Fibroblast of skin of right biceps (primary cell): ENCODE results near the gene NEK1.

ENCODE experiments used
- DNase-seq: peaks from one replicate; pipeline ENCODE4 v3.0.0-alpha.2; 2013

NEK1 gene

DNA sequence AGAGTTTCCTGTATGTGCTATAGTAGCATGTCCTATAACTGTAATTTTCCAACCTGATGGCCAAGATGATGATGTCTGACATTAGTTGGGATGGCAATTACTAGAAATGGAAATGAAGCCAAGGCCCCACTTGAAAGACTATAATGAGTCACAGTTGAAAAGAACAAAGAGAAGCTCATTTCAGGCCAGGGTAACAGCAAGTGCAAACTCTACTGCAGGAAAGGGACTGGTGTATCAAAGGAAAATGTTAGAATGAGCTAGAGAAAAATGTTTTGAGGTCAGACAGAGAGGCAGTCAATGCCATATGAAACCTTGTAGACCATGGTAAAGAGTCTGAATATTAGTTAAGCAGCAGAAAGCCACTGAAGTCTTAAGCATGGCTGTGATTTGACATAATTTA lies 195.4 kb downstream of the NEK1 start:
- no peak for DNase-seq

DNA sequence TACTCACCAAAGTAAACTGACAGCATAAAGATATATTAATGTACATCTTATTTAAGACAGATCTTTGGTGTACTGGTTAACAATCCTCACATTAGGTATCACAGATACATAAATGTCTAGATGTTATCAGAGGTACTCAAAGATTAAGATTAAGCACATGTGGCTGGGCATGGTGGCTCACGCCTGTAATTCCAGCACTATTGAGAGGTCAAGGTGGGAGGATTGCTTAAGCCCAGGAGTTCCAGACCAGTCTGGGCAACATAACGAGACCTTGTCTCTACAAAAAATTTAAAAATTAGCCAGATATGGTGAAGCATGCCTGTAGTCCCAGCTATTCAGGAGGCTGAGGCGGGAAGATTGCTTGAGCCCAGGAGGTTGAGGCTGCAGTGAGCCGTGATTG lies 195.9 kb downstream of the NEK1 start:
- no peak for DNase-seq

DNA sequence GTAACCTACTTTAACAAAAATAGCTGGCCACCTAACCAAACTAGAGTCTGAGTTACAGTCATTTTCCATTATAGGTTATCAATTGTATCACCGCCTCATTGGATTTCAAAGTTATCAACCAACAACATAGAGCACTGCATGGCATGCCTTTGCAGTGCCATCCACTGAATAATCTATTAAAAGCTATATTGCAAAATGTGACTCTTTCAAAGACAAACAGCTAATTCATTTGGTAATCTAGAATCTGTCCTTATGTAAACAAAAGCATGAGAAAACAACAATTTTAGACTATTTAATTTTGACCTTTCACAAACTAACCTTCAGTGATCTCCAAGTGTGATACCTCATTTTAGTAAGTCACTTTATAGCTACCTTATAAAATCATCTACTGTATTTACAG lies 197.5 kb downstream of the NEK1 start:
- DNase-seq: no peak

DNA sequence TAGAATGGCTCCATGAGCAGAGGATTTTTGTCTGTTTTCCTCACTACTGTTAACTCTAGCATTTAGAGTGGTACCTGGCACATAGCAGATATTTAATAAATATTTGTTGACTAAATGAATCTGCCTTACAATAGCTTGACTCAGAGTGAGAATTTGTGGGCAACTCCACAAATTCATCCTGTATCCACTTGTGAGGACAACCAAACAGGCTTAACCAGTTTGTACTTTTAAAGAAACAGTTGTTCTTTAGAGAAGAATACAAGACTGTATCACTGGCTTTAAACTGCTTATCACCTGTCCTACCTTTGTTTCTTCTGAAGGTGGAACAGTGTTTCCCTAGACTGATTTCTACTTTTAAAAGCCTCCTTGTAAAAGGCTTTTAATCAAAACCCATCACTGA lies 200.3 kb downstream of the NEK1 start:
- no peak for DNase-seq

DNA sequence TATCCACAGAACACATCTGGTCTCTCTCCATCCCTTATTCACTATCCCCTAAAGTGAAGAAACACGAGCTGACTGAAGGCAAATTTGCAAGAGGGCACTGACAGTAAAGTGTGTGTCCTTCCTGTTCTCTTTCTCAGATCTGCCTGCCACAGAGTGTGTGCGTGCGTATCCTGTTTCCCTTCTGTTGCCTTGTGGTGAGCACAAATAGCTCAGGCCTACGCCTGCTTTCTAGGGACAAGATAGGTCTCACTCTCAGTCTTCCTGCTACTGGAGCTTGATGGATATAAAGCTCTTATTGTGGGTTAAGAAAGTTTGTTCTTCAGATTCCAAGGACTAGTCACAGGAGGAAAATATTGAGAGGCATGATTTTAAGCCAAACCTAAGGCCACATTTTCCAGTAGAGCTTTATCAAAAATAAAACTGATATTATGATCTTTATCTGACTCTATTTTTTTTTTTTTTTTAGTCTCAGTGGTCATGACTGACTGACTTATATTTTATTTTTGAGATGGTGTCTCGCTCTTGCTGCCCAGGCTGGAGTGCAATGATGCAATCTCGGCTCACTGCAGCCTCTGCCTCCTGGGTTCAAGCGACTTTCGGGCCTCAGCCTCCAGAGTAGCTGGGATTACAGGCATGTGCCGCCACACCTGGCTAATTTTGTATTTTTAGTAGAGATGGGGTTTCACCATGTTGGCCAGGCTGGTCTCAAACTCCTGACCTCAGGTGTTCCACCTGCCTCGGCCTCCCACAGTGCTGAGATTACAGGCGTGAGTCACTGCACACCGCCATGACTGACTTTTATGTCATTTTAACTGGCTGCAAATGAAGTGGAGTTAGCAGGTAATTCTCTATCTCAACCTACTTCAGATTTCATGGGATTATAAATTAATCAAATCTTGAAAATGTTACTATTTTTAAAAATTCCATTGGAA lies 201.3 kb downstream of the NEK1 start:
- peak; percentile 84 for DNase-seq

DNA sequence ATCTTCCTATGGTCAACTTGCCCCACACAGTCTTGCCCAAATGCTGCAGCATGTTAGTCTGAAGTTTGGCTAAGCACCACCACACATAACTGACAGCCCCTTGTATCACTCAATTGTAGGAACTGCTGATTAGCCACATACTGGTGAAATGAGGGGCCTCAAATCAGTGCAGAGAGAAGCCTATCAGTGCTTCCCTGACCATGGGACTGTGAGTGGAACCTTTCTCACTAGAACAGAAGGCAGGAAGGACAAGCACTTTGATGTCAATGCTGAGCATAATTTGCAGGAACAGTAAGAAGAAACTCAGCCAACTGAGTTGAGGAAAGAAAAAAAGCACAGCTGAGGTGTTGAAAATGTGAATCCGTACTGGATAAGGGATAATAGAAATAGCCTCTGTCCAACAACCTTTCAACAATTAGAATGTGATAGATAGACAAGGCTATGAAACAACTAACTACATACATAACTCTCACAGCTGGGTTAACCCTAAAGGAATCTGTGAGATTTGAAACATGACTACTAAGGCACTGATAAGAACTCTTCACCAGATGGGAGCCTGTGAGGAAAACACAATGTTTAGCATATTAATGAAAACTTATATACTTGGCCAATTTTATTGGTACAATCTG lies 205.1 kb downstream of the NEK1 start:
- peak; percentile 34 for DNase-seq

DNA sequence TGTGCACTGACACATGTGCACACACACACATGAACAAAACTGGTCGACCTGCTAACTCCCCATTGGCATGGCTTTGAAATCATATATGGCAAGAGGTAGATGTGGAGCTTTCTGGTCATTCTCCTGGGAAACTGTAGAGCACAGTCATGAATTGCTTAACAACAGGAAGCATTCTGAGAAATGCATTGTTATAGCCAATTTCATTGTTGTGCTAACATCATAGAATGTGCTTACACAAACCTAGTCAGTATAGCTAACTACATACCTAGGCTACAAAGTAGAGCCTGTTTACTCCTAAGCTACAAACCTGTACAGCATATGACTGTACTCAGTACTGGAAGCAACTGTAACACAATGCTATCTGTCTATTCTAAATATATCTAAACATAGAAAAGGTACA lies 207.4 kb downstream of the NEK1 start:
- no peak for DNase-seq

DNA sequence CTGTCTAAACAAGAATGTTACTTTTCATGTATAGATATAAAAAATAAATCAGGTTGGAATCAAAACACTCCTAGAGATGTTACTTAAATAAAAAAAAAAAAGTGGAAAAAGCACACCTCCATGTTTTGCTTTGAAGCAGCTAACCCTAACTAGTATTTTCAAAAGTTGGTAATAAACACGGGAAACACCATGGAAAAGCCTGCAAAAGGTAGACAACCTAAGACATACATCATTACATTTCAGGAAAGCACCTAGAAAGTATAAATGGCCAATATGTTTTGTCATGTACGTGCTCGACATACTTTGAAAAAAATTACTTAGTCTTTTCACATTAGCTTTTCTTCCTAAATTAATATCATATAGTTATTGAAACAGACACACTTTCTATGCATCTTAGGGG lies 211.6 kb downstream of the NEK1 start:
- DNase-seq: no peak

DNA sequence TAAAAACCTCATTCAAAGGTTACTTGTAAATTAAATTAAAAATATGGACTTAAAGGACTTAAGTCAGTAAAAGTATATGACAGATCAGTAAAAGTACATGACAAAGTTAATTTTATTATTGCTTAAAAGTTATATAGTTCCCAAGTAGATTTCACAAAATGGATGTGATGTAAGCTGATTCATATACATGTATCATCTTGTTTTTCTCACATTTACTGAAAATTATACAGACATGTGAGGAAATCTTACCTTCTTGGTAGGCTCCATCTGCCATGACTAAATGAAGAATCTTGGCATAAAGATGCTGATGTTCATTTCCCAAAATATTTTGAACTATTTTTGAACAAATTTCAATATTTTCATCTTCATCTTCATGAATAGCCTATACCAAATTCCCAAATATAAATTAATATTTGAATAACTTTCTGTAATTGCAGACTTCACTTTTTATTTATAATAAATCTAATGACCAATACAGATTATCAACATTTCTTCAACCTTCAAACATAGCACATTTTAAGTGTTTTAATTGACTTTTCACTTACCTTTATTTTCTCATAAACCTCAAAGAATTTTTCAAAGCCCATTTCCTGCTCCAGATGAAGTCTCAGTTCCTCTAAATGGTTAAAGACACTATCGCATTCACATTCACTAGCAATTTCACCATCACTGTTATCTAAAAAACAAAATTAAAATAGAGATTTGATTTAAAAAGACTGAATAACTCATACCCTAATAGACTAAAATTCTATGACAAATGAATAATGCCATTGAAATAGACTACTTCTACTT lies 212.2 kb downstream of the NEK1 start:
- peak; percentile 3 for DNase-seq

DNA sequence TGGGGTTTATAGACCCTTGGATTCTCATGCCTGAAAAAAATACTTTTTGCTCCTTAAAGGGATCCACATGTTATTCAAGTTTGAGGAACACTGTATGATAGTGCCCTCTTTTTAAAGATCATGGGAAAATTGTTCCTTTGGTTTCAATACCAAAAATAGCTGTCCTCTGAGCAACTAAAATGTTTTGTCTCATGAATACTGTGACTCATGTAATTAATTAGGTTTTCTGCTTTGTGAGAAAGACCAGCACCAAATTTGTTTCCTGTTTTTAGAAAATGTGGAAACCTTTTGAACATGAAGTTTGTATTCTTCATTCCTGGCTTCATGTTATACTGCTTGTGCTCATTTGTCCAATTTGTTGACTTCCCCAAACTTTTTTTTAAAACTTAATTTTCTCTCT lies 214.1 kb downstream of the NEK1 start:
- DNase-seq: peak; percentile 87

DNA sequence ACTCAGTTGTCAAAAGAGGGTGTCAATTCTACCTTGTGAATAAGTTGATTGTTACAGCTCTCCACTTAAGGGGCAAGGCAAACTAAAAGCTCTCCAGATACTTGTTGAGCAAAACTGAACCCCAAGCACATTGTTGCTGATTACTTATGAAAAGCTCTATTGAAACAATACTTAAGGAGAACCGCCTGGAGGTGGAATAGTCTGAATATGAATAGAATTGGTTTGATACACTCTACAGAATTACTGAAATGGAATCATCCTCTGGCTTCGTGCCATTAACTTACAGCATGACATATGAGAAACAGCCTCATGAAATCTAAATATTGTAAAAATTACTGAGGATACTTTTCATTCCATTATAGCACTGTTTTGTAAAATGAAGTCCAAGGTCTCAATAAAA lies 214.6 kb downstream of the NEK1 start:
- DNase-seq: peak; percentile 80

DNA sequence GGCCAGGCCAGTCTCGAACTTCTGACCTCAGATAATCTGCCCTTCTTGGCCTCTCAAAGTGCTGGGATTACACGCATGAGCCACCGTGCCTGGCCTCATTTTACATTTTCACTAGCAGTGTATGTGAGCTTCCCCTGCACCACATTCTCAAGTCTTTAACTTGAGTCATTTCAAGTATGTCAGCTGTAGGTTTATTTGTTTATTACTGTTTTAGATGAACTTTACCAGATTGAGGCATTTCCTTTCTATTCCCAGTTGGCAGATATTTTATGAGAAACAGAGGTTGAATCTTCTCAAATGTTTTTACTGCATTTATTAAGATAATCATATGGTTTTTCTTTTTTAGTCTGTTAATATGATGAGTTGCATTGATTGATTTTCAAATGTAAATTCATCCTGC lies 227.0 kb downstream of the NEK1 start:
- DNase-seq: peak; percentile 75

DNA sequence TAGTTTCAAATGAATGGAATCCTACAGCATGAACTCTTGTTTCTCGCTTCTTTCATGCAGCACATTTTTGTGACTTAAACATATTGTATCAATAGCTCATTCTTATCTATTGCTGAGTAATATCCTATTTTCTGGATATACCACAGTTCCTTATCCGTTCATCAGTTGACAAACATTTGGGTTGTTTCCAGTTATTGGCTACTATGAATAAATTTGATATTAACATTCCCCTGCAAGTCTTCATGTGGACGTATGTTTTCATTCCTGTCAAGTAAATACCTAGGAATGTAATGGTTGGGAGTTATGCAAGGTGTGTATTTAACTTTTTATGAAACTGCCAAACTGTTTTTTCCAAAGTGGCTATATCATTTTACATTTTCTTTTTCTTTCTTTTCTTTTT lies 227.6 kb downstream of the NEK1 start:
- DNase-seq: no peak

DNA sequence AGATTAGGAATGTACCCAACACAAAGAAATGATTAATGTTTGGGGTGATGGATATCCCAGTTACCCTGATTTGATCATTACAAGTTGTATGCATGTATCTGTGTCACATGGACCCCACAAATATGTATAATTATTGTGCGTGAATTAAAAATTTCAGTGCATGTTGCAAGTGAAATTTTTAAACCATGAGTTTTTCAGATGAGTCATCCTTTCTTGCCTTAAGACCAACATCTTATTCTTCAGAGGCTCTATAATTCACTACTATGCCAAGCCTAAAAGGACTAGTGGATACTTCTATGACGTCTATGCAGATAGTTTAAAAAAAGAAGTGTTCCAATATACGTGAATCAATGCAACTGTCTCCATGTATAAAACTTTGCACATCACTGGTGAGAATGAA lies 228.7 kb downstream of the NEK1 start:
- peak; percentile 96 for DNase-seq

DNA sequence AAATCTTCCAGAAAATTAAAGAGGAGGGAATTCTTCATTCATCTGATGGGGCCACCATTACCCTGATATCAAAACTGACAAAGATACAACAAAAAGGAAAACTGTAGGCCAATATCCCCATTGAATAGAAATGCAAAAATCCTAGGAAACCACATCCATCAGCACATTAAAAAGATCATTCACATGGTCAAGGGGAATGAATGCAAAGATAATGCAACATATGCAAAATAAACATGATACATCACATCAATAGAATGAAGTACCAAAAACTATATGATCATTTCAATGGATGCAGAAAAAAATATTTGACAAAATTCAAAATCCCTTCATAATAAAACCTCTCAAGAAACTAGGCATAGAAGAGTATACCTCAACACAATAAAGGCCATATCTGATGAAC lies 232.7 kb downstream of the NEK1 start:
- no peak for DNase-seq

DNA sequence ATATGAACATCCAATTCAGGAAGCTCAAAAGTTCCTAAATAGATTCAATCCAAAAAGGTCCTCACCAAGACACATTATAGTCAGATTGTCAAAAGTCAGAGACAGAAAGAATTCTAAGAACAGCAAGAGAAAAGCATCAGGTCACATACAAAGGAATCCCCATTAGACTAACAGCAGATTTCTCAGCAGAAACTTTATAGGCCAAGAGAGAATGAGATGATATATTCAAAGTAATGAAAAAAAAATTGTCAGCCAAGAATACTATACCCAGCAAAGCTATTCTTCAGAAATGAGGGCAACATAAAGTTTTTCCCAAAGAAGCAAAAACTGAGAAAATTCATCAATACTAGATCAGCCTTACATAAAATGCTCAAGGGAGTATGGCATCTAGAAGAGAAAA lies 235.0 kb downstream of the NEK1 start:
- DNase-seq: no peak

DNA sequence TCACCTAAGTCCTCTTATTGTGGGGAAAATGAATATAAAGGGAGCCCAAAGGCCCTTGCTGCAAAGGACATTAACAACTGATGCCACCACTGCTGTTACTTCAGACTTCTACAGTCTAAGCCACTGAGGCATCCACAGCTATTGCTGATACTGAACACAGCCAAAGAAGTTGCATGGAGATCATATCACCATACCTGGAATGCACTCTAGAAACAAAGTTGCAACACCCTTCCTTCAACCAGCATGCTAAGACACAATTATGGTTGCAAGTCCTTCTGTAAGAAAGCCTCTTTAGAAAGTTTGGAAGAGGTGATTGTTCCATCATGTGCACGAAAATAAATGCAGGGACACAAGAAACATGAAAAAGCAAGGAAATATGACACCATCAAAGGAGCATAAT lies 236.0 kb downstream of the NEK1 start:
- DNase-seq: no peak

DNA sequence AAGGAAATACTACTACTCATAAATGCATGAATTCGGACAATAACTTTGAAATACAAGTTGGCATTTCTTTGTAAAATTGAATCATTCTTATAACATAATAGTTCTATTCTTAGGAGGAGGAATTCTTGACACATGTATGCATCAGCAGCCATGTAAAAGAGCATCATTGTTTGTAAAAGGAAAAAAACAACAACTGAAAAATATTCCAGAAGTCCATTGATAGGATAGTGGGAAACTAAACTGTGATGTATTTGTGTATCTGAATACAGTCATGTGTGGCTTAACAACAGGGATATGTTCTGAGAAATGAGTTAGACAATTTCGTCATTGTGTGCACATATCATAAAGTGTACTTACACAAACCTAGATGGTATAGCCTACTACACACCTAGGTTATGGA lies 239.6 kb downstream of the NEK1 start:
- no peak for DNase-seq

DNA sequence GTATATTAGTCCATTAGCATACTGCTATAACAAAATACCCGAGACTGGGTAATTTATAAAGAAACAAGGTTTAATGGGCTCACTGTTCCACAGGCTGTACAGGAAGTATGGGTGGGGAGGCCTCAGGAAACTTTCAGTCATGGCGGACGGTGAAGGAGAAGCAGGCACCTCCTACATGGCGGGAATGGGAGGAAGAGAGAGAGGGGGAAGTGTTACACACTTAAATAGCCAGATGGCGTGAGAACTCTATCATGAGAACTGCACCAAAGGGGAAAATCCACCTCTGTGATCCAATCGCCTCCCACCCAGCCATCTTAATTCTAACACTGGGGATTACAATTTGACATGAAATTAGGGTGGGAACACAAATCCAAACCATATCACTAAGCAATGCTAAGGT lies 242.7 kb downstream of the NEK1 start:
- DNase-seq: no peak

DNA sequence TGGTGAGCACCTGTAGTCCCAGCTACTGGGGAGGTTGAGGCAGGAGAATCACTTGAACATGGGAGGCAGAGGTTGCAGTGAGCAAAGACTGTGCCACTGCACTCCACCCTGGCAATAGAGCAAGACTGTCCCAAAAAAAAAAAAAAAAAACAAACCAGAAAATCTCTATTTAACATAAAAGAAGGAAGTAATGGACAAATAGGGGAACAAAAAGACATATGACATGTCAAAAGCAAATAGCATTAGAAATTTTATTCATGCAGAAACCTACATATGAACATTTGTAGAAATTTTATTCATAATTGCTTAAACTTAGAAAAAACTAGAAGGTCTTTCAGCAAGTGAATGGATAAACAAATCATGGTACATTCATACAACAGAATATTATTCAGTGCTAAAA lies 244.6 kb downstream of the NEK1 start:
- no peak for DNase-seq

DNA sequence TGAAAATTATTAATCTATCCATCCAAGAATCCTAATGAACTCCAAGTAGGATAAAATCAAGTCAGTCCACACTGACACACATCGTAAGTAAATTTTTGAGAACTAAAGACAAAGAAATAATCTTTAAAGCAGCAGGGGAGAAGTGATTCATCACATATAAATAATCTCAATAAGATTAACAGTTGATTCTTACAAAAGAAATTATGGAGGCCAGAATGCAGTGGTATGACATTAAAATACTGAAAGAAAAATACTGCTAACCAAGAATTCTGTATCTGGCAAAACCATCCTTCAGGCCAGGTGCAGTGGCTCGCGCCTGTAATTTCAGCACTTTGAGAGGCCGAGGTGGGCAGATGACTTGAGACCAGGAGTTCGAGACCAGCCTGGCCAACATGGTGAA lies 245.6 kb downstream of the NEK1 start:
- DNase-seq: no peak

DNA sequence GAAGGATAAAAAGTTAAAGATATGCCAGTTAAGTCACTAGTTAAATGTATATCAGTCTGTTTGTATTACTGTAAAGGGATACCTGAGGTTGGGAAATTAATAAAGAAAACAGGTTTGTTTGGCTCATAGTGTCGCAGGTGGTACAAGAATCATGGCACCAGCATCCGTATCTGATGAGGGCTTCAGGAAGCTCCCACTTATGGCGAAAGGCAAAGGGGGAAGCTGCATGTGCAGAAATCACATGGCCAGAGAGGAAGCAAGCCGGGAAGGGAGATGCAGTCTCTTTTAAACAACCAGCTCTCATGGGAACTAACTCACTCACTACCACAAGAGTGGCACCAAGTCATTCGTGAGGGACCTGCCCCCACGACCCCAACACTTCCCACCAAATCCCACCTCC lies 249.8 kb downstream of the NEK1 start:
- DNase-seq: no peak

DNA sequence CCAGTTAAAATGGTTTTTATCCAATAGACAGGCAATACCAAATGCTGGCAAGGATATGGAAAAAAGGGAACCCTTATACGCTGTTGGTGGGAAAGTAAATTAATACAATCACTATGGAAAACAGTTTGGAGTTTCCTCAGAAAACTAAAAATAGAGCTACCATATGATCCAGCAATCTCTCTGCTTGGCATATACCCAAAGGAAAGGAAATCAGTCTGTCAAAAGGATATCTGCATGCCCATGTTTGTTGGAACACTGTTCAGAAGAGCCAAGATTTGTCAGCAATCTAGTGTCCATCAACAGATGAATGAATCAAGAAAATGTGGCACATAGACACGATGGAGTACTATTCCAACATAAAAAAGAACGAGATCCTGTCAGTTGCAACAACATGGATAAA lies 250.6 kb downstream of the NEK1 start:
- DNase-seq: no peak

DNA sequence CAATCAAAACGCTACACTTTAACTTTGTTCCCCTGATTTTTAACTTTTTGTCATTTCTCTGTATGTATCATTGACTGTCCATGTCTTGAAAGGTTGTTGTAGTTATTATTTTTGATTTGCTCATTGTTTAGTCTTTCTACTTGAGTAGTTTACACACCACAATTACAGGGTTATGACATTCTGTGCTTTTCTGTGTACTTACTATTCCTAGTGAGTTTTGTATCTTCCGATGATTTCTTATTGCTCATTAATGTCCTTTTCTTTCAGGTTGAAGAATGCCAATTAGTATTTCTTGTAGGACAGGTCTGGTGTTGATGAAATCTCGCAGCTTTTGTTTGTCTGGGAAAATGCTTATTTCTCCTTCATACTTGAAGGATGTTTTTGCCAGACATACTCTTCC lies 252.4 kb downstream of the NEK1 start:
- DNase-seq: no peak
